Transverse colon (tissue), 4 donors: ENCODE measurements around the gene SHROOM1.

Experiments used
- POLR2AphosphoS5 ChIP-seq, 3 donors: sonication (generic); formaldehyde crosslinking; IDR thresholded peaks; one replicate each; pipeline ENCODE4 v1.6.1; 2016; ENCODE audit warnings: antibody characterized with exemption in 3 of 3
- TF ChIP-seq, protein P1 (sequence below), 5 experiments: fragments of 200-600 bp in 3 of 5; fragments of 450-650 bp in 2 of 5; sonication (generic) in 3 of 5; IDR thresholded peaks; 1 replicate in 2 of 5; 2 replicates in 3 of 5; pipeline ENCODE4 v1.5.1; 2016 to 2017; ENCODE audit warnings: antibody characterized with exemption in 5 of 5, inconsistent platforms in 3 of 5, mild to moderate bottlenecking in 2 of 5, moderate library complexity in 1 of 5

DNA sequence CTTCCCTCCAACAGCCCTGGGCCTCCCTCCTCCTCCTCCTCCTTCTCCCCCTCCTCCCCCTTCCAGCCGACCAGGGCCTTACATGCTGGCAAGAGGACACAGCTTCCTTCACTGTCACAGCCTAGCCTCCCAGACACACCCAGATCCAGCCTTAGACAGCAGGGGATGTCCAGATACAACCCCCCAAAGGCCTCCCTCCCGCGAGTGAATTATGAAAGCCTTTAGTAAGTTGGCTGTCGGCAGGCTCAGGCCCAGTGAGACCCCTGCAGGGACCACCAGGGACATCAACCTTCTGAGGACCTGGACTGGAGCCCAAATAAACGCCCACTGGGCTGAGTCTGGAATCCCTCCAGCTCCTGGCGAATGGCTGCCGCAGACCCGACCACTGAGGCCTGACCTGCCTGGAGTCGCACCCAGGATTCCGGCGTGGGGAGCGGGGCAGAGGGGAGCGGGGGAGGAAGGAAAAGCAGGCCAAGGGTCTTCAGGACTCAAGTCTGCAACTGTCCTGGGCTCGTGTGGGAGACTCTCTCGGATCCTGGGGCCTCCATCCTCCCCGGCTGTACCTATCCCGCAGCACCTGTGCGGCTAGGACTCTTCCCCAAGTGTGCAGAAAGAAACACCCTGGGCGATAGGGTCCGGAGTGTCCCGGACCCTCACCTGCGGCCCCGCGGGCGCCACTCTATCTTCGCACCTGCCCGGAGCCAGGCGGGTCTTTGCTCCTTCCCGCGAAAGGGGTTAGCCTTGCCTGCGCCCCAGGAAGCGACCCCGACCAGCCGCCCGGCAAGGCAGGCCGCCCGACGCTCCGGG lies 54.1 kb downstream of the SHROOM1 start:
- TF ChIP-seq POLR2AphosphoS5 (IDR thresholded peaks at IDR 0.05): no peak
- TF ChIP-seq, protein P1, sequence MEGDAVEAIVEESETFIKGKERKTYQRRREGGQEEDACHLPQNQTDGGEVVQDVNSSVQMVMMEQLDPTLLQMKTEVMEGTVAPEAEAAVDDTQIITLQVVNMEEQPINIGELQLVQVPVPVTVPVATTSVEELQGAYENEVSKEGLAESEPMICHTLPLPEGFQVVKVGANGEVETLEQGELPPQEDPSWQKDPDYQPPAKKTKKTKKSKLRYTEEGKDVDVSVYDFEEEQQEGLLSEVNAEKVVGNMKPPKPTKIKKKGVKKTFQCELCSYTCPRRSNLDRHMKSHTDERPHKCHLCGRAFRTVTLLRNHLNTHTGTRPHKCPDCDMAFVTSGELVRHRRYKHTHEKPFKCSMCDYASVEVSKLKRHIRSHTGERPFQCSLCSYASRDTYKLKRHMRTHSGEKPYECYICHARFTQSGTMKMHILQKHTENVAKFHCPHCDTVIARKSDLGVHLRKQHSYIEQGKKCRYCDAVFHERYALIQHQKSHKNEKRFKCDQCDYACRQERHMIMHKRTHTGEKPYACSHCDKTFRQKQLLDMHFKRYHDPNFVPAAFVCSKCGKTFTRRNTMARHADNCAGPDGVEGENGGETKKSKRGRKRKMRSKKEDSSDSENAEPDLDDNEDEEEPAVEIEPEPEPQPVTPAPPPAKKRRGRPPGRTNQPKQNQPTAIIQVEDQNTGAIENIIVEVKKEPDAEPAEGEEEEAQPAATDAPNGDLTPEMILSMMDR (IDR thresholded peaks at IDR 0.05): no peak
